Measurements from ENCODE around the gene CDRT15L2.
"Not testable (repeated sequence)": the region's sequence is repeated elsewhere in the genome, so short reads cannot be mapped to it uniquely, and the experiment has no call there.

CDRT15L2 gene

GRCh38 chr17:20573216-20573615, 6.3 kb upstream of the CDRT15L2 start:
- not testable (repeated sequence) for DNase-seq (ENCODE audit: low read depth, low spot score)

- DNase-seq (ENCODE audit: low read depth, low spot score) = not testable (repeated sequence)
Measured at GRCh38 chr17:20575071-20575470, 4.5 kb upstream of the CDRT15L2 start.

GRCh38 chr17:20583891-20584577, 4.5 kb downstream of the CDRT15L2 start:
- not testable (repeated sequence) for DNase-seq (ENCODE audit: low read depth, low spot score)

GRCh38 chr17:20588744-20589453, 9.4 kb downstream of the CDRT15L2 start:
- DNase-seq (ENCODE audit: low read depth, low spot score) = not testable (repeated sequence)

- DNase-seq (ENCODE audit: low read depth, low spot score) = not testable (repeated sequence)
Measured at GRCh38 chr17:20589454-20589810, 9.9 kb downstream of the CDRT15L2 start.

GRCh38 chr17:20591040-20591439, 11.5 kb downstream of the CDRT15L2 start:
- not testable (repeated sequence) for DNase-seq (ENCODE audit: low read depth, low spot score)

GRCh38 chr17:20605568-20605967, 26.0 kb downstream of the CDRT15L2 start:
- not testable (repeated sequence) for DNase-seq (ENCODE audit: low read depth, low spot score)

- not testable (repeated sequence) for DNase-seq (ENCODE audit: low read depth, low spot score)
Measured at GRCh38 chr17:20609490-20609889, 30.0 kb downstream of the CDRT15L2 start.

- DNase-seq (ENCODE audit: low read depth, low spot score) = no peak
Measured at GRCh38 chr17:20611309-20611708, 31.8 kb downstream of the CDRT15L2 start.

GRCh38 chr17:20612635-20613034, 33.1 kb downstream of the CDRT15L2 start:
- no peak for DNase-seq (ENCODE audit: low read depth, low spot score)

- DNase-seq (ENCODE audit: low read depth, low spot score) = no peak
Measured at GRCh38 chr17:20613248-20613647, 33.7 kb downstream of the CDRT15L2 start.

GRCh38 chr17:20613905-20614304, 34.4 kb downstream of the CDRT15L2 start:
- DNase-seq (ENCODE audit: low read depth, low spot score) = no peak

- DNase-seq (ENCODE audit: low read depth, low spot score) = not testable (repeated sequence)
Measured at GRCh38 chr17:20615461-20615860, 35.9 kb downstream of the CDRT15L2 start.
